Head of caudate nucleus (tissue), 42 donors: ENCODE measurements around the gene ETV3L.

Source experiments
- DNase-seq, 42 donors: peaks; one replicate each; pipeline versions ENCODE4 v3.0.0 to v3.0.0-alpha.2; 2020 to 2021; ENCODE audit warnings: mixed read lengths in 7 of 42
- intact Hi-C: fragments of 100-400 bp; cut with DNase I; formaldehyde crosslinking; loops from one replicate; pipeline ENCODE4 v1.15.0; 2022

ETV3L gene

DNA sequence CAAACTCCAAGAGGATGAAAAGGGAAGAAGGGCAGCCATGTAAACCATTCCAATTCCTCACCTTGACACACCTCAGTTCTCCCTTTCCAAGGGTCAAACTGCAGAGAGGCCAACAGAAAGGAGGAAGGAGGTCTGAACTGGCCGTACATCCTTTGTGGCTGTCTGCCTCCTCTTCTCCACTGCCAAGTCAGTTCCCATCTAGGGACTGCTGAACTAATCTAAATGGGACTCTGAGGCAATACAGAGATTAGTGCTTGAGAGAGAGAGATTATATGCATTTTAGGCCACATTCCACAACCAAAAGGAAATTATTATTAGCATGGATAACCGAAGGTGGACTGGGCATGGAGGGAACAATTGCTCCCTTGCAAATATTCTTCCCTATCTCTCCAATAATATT is 56.8 kb downstream of the ETV3L start:
- DNase-seq, result no peak

More for the DNA sequence above, 56.8 kb downstream of the ETV3L start:
- intact Hi-C loops, result no loop called here
